ENCODE data around the gene NAT8L. TPM values are rescaled to one million over a fixed set of nuclear protein-coding genes. Genes with fewer than 3 reads are reported as not detected.
"Not testable (repeated sequence)": the region's sequence is repeated elsewhere in the genome, so short reads cannot be mapped to it uniquely, and the experiment has no call there.

Gene NAT8L
- total RNA-seq, 1 experiment from 2014 or later = 9.2 TPM

GRCh38 chr4:2031161-2031560 lies 28.0 kb upstream of the NAT8L start:
- H3K27me3 ChIP-seq (ENCODE audit: insufficient read depth, low read length); H3K9me3 ChIP-seq (ENCODE audit: control insufficient read depth in 1 of 2, insufficient read depth in 1 of 2, low read depth in 1 of 2, low read length in 2 of 2); H3K79me2 ChIP-seq (ENCODE audit: insufficient read depth, low read length); RAD21 ChIA-PET (ENCODE audit: low non-redundant PET in 1 of 2, low total read pairs in 2 of 2, uncharacterized antibody in 2 of 2, unreplicated experiment in 2 of 2); H2AFZ ChIP-seq (ENCODE audit: low read depth, low read length, poor library complexity, severe bottlenecking); H3K36me3 ChIP-seq (ENCODE audit: control insufficient read depth in 1 of 2, insufficient read depth in 2 of 2, low read length in 2 of 2); intact Hi-C loops (cut with micrococcal nuclease); H3K9ac ChIP-seq (ENCODE audit: low read length); POLR2A ChIA-PET; DNase-seq (ENCODE audit: low read depth, low spot score); H3K4me2 ChIP-seq (ENCODE audit: low read length); H3K4me1 ChIP-seq (ENCODE audit: control insufficient read depth in 1 of 2, insufficient read depth in 2 of 2, low read length in 2 of 2); H3K9me2 ChIP-seq (ENCODE audit: insufficient read depth); ATAC-seq; H3K27ac ChIP-seq (ENCODE audit: low read depth, low read length); H3K4me3 ChIP-seq (replicated peaks in 1 of 2; ENCODE audit: low read depth in 1 of 2, low read length in 2 of 2); H4K20me1 ChIP-seq (ENCODE audit: insufficient read depth); CTCF ChIA-PET; BruUV-seq (replicated peaks): not testable (repeated sequence)

GRCh38 chr4:2036327-2036726 lies 22.8 kb upstream of the NAT8L start:
- no peak for ATAC-seq
- Histone ChIP-seq H3K27me3 (ENCODE audit: insufficient read depth, low read length) (no peaks in the 10 kb centered on the region), H2AFZ (ENCODE audit: low read depth, low read length, poor library complexity, severe bottlenecking) (no peak overlapping the region)

More at GRCh38 chr4:2036327-2036726, 22.8 kb upstream of the NAT8L start:
- ChIA-PET CTCF (no interaction called here), RAD21 (ENCODE audit: low non-redundant PET in 1 of 2, low total read pairs in 2 of 2, uncharacterized antibody in 2 of 2, unreplicated experiment in 2 of 2) (no interaction called here), POLR2A (no interaction called here)
- Histone ChIP-seq H3K36me3 (ENCODE audit: control insufficient read depth in 1 of 2, insufficient read depth in 2 of 2, low read length in 2 of 2) (no peaks in the 10 kb centered on the region), H3K9ac (ENCODE audit: low read length) (no peak overlapping the region), H3K9me2 (ENCODE audit: insufficient read depth) (no peaks in the 10 kb centered on the region), H3K4me2 (ENCODE audit: low read length) (no peak overlapping the region), H3K4me3 (replicated peaks in 1 of 2; ENCODE audit: low read depth in 1 of 2, low read length in 2 of 2) (no peak overlapping the region), H3K79me2 (ENCODE audit: insufficient read depth, low read length) (no peaks in the 10 kb centered on the region), H4K20me1 (ENCODE audit: insufficient read depth) (no peaks in the 10 kb centered on the region), H3K9me3 (ENCODE audit: control insufficient read depth in 1 of 2, insufficient read depth in 1 of 2, low read depth in 1 of 2, low read length in 2 of 2) (no peaks in the 10 kb centered on the region), H3K4me1 (ENCODE audit: control insufficient read depth in 1 of 2, insufficient read depth in 2 of 2, low read length in 2 of 2) (peaks cover 0 to 5% of the 10 kb centered on the region in 2 experiments; a peak in 1 of 4 replicates), H3K27ac (ENCODE audit: low read depth, low read length) (no peak overlapping the region)
- DNase-seq (ENCODE audit: low read depth, low spot score) = no peak
- intact Hi-C loops (cut with micrococcal nuclease) = no loop called here
- TF ChIP-seq FOSL1 (IDR thresholded peaks at IDR 0.05; ENCODE audit: low read depth) (no peak), EZH2phosphoT487 (IDR thresholded peaks at IDR 0.05; ENCODE audit: borderline replicate concordance) (no peak), REST (IDR thresholded peaks at IDR 0.05; ENCODE audit: low read depth) (no peak), CEBPB (IDR thresholded peaks at IDR 0.05; ENCODE audit: low read depth) (no peak), TCF7L2 (IDR thresholded peaks at IDR 0.05; ENCODE audit: borderline replicate concordance, extremely low read depth, insufficient read depth, insufficient read length) (no peak), RAD21 (IDR thresholded peaks at IDR 0.05; ENCODE audit: low read depth) (no peak), ELF1 (IDR thresholded peaks at IDR 0.05; ENCODE audit: borderline replicate concordance, low read depth) (no peak), SRF (IDR thresholded peaks at IDR 0.05; ENCODE audit: low read depth) (no peak), YY1 (IDR thresholded peaks at IDR 0.05; ENCODE audit: extremely low read depth, insufficient replicate concordance, low read depth, low read length) (no peak), ATF3 (IDR thresholded peaks at IDR 0.05) (no peak), EGR1 (IDR thresholded peaks at IDR 0.05; ENCODE audit: low read depth) (no peak), EZH2 (IDR thresholded peaks at IDR 0.05) (no peak)
- no TSS peak for BruUV-seq (replicated peaks)
